ENCODE results near the gene DDX23.

The DDX23 gene

GRCh38 chr12:48781750-48782456 is 70.1 kb downstream of the DDX23 start:
- no peak for DNase-seq (ENCODE audit: low spot score in 2 of 2)
- Mint-ChIP-seq H3K27ac (ENCODE audit: low read depth) (no peak overlapping the region), H3K9me3 (no peaks in the 10 kb centered on the region), H3K27me3 (peaks cover 40% of the 10 kb centered on the region), H3K4me1 (no peaks in the 10 kb centered on the region), H3K4me3 (no peak overlapping the region), H3K36me3 (ENCODE audit: insufficient read depth) (no peaks in the 10 kb centered on the region)
- ATAC-seq (replicated peaks; ENCODE audit: extremely low read depth, poor library complexity, severe bottlenecking) = no peak

GRCh38 chr12:48780381-48781025 is 71.5 kb downstream of the DDX23 start:
- ATAC-seq (replicated peaks; ENCODE audit: extremely low read depth, poor library complexity, severe bottlenecking) (no peak), DNase-seq (ENCODE audit: low spot score in 2 of 2) (no peak)
- Mint-ChIP-seq H3K27ac (ENCODE audit: low read depth) (no peak overlapping the region), H3K4me3 (no peak overlapping the region), H3K4me1 (no peaks in the 10 kb centered on the region), H3K9me3 (no peaks in the 10 kb centered on the region), H3K27me3 (peaks cover 26% of the 10 kb centered on the region), H3K36me3 (ENCODE audit: insufficient read depth) (no peaks in the 10 kb centered on the region)

GRCh38 chr12:48779869-48780268 is 72.1 kb downstream of the DDX23 start:
- H3K9me3 Mint-ChIP-seq = no peaks in the 10 kb centered on the region
- no peak overlapping the region for H3K4me3 Mint-ChIP-seq
- H3K36me3 Mint-ChIP-seq (ENCODE audit: insufficient read depth) = no peaks in the 10 kb centered on the region
- peaks cover 19% of the 10 kb centered on the region for H3K27me3 Mint-ChIP-seq
- DNase-seq (ENCODE audit: low spot score in 2 of 2) (no peak), ATAC-seq (replicated peaks; ENCODE audit: extremely low read depth, poor library complexity, severe bottlenecking) (no peak)
- H3K27ac Mint-ChIP-seq (ENCODE audit: low read depth) = no peak overlapping the region
- no peaks in the 10 kb centered on the region for H3K4me1 Mint-ChIP-seq

Measured in central memory CD8-positive, alpha-beta T cell (primary cell).